ENCODE measurements around the gene S100A13.
"Not testable (repeated sequence)": the region's sequence is repeated elsewhere in the genome, so short reads cannot be mapped to it uniquely, and the experiment has no call there.

- TF ChIP-seq, protein P1, sequence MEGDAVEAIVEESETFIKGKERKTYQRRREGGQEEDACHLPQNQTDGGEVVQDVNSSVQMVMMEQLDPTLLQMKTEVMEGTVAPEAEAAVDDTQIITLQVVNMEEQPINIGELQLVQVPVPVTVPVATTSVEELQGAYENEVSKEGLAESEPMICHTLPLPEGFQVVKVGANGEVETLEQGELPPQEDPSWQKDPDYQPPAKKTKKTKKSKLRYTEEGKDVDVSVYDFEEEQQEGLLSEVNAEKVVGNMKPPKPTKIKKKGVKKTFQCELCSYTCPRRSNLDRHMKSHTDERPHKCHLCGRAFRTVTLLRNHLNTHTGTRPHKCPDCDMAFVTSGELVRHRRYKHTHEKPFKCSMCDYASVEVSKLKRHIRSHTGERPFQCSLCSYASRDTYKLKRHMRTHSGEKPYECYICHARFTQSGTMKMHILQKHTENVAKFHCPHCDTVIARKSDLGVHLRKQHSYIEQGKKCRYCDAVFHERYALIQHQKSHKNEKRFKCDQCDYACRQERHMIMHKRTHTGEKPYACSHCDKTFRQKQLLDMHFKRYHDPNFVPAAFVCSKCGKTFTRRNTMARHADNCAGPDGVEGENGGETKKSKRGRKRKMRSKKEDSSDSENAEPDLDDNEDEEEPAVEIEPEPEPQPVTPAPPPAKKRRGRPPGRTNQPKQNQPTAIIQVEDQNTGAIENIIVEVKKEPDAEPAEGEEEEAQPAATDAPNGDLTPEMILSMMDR (IDR thresholded peaks at IDR 0.05) = not testable (repeated sequence)
- TF ChIP-seq POLR2A (IDR thresholded peaks at IDR 0.05) = not testable (repeated sequence)
Observed at GRCh38 chr1:153668672-153669071, 41.4 kb upstream of the S100A13 start.

All from right lobe of liver (tissue), 4 donors.